NCI-H82 (cell line): ENCODE data around the gene DROSHA.
"Not testable (repeated sequence)": the region's sequence is repeated elsewhere in the genome, so short reads cannot be mapped to it uniquely, and the experiment has no call there.

Experiments
- DNase-seq: peaks from one replicate; lab custom pipeline; 2025; lab: John Stamatoyannopoulos, UW

The DROSHA gene

DNA sequence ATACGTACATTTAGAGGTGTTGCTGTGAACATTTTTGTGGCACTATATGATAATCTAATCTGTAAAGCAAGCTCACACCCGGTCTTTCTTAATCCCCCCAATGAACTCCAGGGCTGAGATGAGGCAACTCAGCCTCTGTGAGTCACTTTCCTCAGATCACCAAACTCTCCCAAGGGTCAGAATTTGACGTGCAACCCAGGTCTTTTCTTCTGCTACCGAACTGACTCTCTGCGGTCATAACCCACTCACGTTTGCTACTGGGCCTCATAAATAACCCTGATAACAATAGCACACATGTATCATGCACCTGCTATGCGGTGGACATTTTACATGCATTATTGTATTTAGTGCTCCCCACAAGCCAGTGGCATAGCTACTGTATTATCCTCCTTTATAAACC lies 153.1 kb downstream of the DROSHA start:
- DNase-seq, result peak; percentile 2

GRCh38 chr5:31378136-31378535 lies 153.8 kb downstream of the DROSHA start:
- DNase-seq, result no peak

DNA sequence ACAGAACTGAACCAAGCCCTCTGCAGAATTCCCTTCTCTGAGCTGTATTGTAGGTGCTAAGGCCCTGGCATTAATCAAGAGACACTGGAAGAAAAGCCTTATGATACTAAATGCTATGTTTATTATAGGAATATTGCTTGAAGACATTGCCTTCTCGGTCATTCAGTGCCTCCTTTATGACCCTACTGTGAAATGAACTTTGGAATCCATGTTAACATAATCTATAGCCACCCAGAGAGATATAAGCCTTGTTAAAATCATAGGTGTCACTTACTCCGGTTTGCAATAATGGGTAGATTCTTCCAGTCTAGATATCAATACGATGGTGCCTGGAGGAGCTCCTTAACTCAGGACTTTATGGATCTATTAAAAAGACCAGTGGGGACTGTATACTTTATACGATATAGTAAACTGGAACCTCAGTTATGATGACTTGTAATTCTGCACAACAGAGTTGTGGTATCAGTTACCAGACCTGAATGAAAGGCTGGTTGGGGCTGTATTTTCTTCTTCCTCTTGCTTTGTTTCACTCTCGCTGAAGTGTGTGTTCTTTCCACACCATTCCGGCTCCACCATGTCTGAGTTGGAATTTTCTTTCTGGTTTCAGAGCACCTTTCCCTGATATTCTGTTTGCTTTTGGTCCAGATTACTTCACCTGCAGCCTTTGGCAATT lies 154.5 kb downstream of the DROSHA start:
- no peak for DNase-seq

DNA sequence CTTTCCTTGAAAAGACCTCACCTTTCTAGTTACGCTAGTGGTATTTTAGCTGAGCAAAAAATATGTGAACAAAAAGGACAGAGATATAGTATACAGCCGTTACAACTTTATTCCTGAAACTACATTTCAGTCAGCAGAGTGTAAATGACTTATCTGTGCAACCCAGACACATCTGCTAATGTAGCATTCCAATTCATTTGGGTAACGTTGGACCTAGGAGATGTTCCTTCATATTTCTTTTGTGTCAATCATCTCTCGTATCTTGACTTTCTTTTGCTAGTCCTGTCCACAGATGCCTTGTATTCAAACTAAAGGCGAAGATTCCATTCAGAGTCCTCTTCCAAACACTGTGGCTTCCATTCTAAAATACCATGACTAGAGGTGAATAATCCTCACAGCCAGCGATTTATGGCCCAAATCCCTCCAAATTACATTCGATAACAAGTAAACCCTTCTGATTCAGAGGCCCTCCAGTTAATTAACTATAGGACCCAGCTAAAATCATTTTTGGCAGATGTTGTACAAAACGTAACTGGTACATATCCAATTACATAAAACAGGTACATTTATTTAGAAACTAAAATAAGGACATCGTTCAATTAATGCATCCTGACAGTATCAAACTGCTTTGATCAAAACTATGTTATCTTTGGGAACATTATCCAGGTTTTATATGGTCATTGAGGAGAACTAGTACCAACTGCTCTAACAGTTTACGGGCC lies 155.7 kb downstream of the DROSHA start:
- no peak for DNase-seq

DNA sequence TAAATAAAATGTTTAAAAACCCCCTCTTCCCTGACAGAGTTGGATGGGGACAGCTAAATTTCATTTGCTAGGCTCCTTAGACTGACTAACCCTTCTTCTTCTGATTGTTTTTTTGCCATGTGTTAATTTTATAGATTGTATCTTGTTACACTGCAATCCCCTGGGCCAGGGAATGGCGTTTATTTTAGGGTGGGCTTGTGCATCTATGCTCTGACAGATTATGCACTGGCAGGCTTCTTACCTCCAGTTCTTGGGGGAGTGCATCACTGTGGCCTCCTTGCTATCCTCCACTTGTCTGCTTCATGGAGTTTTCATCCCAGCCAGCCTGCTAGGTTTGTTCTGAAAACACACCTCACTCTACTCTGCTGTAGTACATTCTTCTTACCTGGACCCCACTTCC lies 159.8 kb downstream of the DROSHA start:
- no peak for DNase-seq

GRCh38 chr5:31366941-31367340 lies 165.0 kb downstream of the DROSHA start:
- DNase-seq, result no peak

- DNase-seq, result no peak
Measured at GRCh38 chr5:31365776-31366175, 166.1 kb downstream of the DROSHA start.

GRCh38 chr5:31364881-31365636 lies 166.8 kb downstream of the DROSHA start:
- no peak for DNase-seq

GRCh38 chr5:31362931-31363568 lies 168.8 kb downstream of the DROSHA start:
- no peak for DNase-seq

DNA sequence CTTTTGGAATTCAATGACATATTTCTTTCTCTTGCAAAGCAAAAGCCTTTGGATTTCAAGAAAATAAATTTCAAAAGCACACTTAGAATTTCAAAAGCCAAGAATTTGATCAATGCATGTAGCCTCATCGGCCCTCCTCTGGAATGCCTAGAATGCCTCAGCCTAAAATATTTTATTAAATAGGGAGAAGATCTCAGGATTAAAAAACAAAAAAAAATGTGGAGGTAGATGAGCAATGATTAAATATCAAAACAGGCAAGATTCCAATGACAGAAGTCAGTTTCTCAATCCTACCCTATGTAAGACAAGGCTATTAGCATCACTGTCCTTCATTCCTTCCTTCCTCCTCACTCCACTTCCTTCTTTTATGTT lies 169.4 kb downstream of the DROSHA start:
- DNase-seq, result no peak

GRCh38 chr5:31361704-31362528 lies 170.0 kb downstream of the DROSHA start:
- not testable (repeated sequence) for DNase-seq

- no peak for DNase-seq
Measured at GRCh38 chr5:31361234-31361633, 170.7 kb downstream of the DROSHA start.

DNA sequence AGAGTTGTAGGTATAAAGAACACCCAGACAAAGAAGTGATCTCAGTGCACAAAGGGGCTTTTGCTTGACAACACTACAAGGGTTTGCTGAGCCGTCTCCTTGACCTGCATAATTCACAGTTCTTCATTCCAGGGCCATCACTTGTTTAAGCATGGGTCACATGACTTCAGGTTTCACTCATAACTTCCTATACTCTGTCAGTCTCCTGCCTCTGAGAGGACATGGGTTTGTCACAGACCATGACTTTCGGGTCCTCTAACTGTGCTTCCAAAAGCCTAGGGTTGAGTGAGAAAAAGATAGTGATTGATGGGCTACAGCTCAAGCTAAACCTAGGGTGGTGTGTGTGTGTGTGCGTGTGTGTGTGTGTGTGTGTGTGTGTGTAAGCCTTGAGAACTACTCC lies 172.1 kb downstream of the DROSHA start:
- DNase-seq, result no peak

GRCh38 chr5:31357038-31357437 lies 174.9 kb downstream of the DROSHA start:
- DNase-seq, result no peak

DNA sequence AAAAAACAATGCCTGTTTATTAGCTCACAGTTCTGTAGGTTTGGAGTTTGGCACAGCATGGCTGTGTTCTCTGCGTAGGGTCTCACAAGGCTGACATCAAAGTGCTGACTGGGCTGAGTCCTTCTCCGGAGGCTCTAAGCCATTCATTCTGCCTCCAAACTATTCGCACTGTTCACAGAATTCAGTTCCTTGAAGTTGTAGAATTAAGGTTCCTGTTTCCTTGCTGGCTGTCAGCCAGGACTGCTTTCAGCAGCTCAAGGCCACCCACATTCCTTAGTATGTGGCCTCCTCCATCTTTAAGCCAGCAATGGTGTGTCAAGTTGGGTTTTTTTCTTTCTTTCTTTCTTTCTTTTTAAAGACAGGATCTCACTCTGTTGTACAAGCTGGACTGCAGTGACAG lies 176.6 kb downstream of the DROSHA start:
- no peak for DNase-seq
